Calu3 (cell line): ENCODE measurements around the gene LRRN2. TPM values are rescaled to one million over a fixed set of nuclear protein-coding genes. Genes with fewer than 3 reads are reported as not detected.
"Not testable (repeated sequence)": the region's sequence is repeated elsewhere in the genome, so short reads cannot be mapped to it uniquely, and the experiment has no call there.

ENCODE experiments used
- BruUV-seq: library from RNA; stranded (reverse); fragments of 400-500 nt; replicated peaks from 2 replicates; lab custom pipeline; 2021; lab: Mats Ljungman, UMichigan
- CTCF ChIA-PET: fragments of 300-600 bp; sonication (Branson Sonifier 250); formaldehyde crosslinking; loops from one replicate; lab custom pipeline; 2022; ENCODE audit warnings: antibody characterized with exemption; lab: Charles Lee
- DNase-seq: peaks from one replicate; pipeline ENCODE4 v3.0.0; 2022
- H3K27ac Mint-ChIP-seq: one replicate; pipeline ENCODE4 v1.8.0; 2022; ENCODE audit warnings: mixed read lengths; ENCODE audit not compliant: unreplicated experiment
- H3K27me3 Mint-ChIP-seq: one replicate; pipeline ENCODE4 v1.8.0; 2022; ENCODE audit warnings: mixed read lengths; ENCODE audit not compliant: unreplicated experiment
- H3K36me3 Mint-ChIP-seq: one replicate; pipeline ENCODE4 v1.8.0; 2022; ENCODE audit warnings: mild to moderate bottlenecking, moderate library complexity, mixed read lengths; ENCODE audit not compliant: insufficient read depth, unreplicated experiment
- H3K4me1 Mint-ChIP-seq: one replicate; pipeline ENCODE4 v1.8.0; 2022; ENCODE audit warnings: mild to moderate bottlenecking, low read depth, mixed read lengths; ENCODE audit not compliant: unreplicated experiment
- H3K4me3 Mint-ChIP-seq: one replicate; pipeline ENCODE4 v1.8.0; 2022; ENCODE audit warnings: mild to moderate bottlenecking, low read depth, moderate library complexity, mixed read lengths; ENCODE audit not compliant: unreplicated experiment
- H3K9me3 Mint-ChIP-seq: one replicate; pipeline ENCODE4 v1.8.0; 2022; ENCODE audit warnings: low read depth, mixed read lengths; ENCODE audit not compliant: unreplicated experiment
- intact Hi-C: fragments of 100-400 bp; cut with micrococcal nuclease; formaldehyde crosslinking; loops from one replicate; pipeline ENCODE4 v1.10.0; 2022; ENCODE audit not compliant: unreplicated experiment
- total RNA-seq: library from RNA; stranded (reverse); gene quantifications from 2 replicates; pipeline ENCODE4 v1.2.3, GENCODE V29; 2022
- TF ChIP-seq, protein P1 (sequence below): fragments of 200-600 bp; IDR thresholded peaks from one replicate; pipeline ENCODE4 v1.8.0; 2022; ENCODE audit warnings: antibody characterized with exemption; ENCODE audit not compliant: unreplicated experiment

The LRRN2 gene
- total RNA-seq, 1 experiment from 2014 or later: not detected

GRCh38 chr1:204634260-204634910 lies 51.2 kb downstream of the LRRN2 start:
- H3K36me3 Mint-ChIP-seq: no peaks in the 10 kb centered on the region
- BruUV-seq: no TSS peak
- intact Hi-C loops: no loop called here
- CTCF ChIA-PET: no interaction called here
- no peak overlapping the region for H3K27ac Mint-ChIP-seq
- TF ChIP-seq, protein P1, sequence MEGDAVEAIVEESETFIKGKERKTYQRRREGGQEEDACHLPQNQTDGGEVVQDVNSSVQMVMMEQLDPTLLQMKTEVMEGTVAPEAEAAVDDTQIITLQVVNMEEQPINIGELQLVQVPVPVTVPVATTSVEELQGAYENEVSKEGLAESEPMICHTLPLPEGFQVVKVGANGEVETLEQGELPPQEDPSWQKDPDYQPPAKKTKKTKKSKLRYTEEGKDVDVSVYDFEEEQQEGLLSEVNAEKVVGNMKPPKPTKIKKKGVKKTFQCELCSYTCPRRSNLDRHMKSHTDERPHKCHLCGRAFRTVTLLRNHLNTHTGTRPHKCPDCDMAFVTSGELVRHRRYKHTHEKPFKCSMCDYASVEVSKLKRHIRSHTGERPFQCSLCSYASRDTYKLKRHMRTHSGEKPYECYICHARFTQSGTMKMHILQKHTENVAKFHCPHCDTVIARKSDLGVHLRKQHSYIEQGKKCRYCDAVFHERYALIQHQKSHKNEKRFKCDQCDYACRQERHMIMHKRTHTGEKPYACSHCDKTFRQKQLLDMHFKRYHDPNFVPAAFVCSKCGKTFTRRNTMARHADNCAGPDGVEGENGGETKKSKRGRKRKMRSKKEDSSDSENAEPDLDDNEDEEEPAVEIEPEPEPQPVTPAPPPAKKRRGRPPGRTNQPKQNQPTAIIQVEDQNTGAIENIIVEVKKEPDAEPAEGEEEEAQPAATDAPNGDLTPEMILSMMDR: no peak
- no peaks in the 10 kb centered on the region for H3K9me3 Mint-ChIP-seq
- no peaks in the 10 kb centered on the region for H3K4me1 Mint-ChIP-seq
- DNase-seq: no peak
- H3K27me3 Mint-ChIP-seq: peaks cover 71% of the 10 kb centered on the region
- no peak overlapping the region for H3K4me3 Mint-ChIP-seq

- TF ChIP-seq, protein P1: no peak
- CTCF ChIA-PET: no interaction called here
- Mint-ChIP-seq H3K27ac (no peak overlapping the region), H3K36me3 (no peaks in the 10 kb centered on the region), H3K4me3 (no peak overlapping the region), H3K4me1 (no peaks in the 10 kb centered on the region), H3K9me3 (no peaks in the 10 kb centered on the region), H3K27me3 (peaks cover 79% of the 10 kb centered on the region)
- no peak for DNase-seq
- intact Hi-C loops: no loop called here
- no TSS peak for BruUV-seq
Measured at GRCh38 chr1:204633665-204634064, 51.9 kb downstream of the LRRN2 start.

- Mint-ChIP-seq H3K27ac (no peak overlapping the region), H3K27me3 (peaks cover 89% of the 10 kb centered on the region), H3K9me3 (no peaks in the 10 kb centered on the region), H3K4me1 (no peaks in the 10 kb centered on the region), H3K4me3 (no peak overlapping the region), H3K36me3 (no peaks in the 10 kb centered on the region)
- DNase-seq: no peak
- intact Hi-C loops: no loop called here
- TF ChIP-seq, protein P1: no peak
- no TSS peak for BruUV-seq
- CTCF ChIA-PET: no interaction called here
Measured at GRCh38 chr1:204630132-204630905, 55.2 kb downstream of the LRRN2 start.

DNA sequence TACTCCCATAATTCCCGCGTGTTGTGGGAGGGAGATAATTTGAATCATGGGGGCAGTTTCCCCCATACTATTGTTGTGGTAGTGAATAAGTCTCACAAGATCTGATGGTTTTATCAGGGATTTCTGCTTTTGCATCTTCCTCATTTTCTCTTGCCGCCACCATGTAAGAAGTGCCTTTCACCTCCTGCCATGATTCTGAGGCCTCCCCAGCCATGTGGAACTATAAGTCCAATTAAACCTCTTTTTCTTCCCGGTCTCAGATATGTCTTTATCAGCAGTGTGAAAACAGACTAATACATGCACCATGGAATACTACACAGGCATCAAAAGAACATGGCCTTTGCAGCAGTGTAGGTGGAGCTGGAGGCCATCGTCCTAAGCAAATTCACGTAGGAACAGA lies 56.1 kb downstream of the LRRN2 start:
- CTCF ChIA-PET: interaction anchor here (0.6 kb wide), 1 partner anchor 24 kb away, joined by 5 read pairs; no protein-coding TSS in a partner anchor
- peaks cover 86% of the 10 kb centered on the region for H3K27me3 Mint-ChIP-seq
- intact Hi-C loops: loop anchor here (10.0 kb wide), 1 partner anchor 65 kb away; no protein-coding TSS in a partner anchor
- H3K4me1 Mint-ChIP-seq, H3K36me3 Mint-ChIP-seq, BruUV-seq, H3K27ac Mint-ChIP-seq, H3K9me3 Mint-ChIP-seq, H3K4me3 Mint-ChIP-seq, DNase-seq: not testable (repeated sequence)
